ENCODE data around the gene RELB. TPM values are rescaled to one million over a fixed set of nuclear protein-coding genes. Genes with fewer than 3 reads are reported as not detected.

RELB gene
- total and polyA plus RNA-seq, 2 of the 4 experiments (the other 2 are of a cell fraction) = 5.0 to 17.2 TPM

- Histone ChIP-seq H4K20me1 (ENCODE audit: insufficient read depth, low read length) (peaks cover 44% of the 10 kb centered on the region), H2BK120ac (ENCODE audit: low read depth, low read length) (no peak overlapping the region), H2AFZ (replicated peaks; ENCODE audit: low read length, poor library complexity) (no peak overlapping the region), H3K27me3 (ENCODE audit: control insufficient read depth, insufficient read depth, low read length) (no peaks in the 10 kb centered on the region), H2AK9ac (replicated peaks; ENCODE audit: low read depth, low read length, poor library complexity) (no peak overlapping the region), H2BK5ac (ENCODE audit: low read depth, low read length, poor library complexity, severe bottlenecking) (no peak overlapping the region), H3K27ac (ENCODE audit: insufficient read depth, low read length) (no peak overlapping the region), H3K4ac (ENCODE audit: low read depth, low read length) (no peak overlapping the region), H3K79me1 (ENCODE audit: low read depth in 1 of 2, low read length in 2 of 2) (peaks cover 16 to 47% of the 10 kb centered on the region in 2 experiments), H3K56ac (ENCODE audit: extremely low read depth, insufficient read depth, low read length) (no peak overlapping the region), H3K9ac (ENCODE audit: low read depth, low read length) (no peak overlapping the region), H3K23ac (ENCODE audit: low read depth, low read length) (no peak overlapping the region), H2BK15ac (ENCODE audit: low read depth, low read length) (no peak overlapping the region), H3K14ac (replicated peaks; ENCODE audit: low read depth, low read length) (no peak overlapping the region), H2AK5ac (ENCODE audit: low read depth, low read length) (no peak overlapping the region), H3K4me1 (ENCODE audit: control insufficient read depth, insufficient read depth, low read length) (no peaks in the 10 kb centered on the region), H2BK20ac (ENCODE audit: low read depth, low read length) (no peak overlapping the region), H3K4me3 (ENCODE audit: insufficient read depth, low read depth, low read length) (no peak overlapping the region), H3K18ac (ENCODE audit: low read depth, low read length) (no peak overlapping the region), H3K36me3 (ENCODE audit: control insufficient read depth, insufficient read depth, low read length) (peaks cover 84% of the 10 kb centered on the region), H4K8ac (ENCODE audit: low read depth in 2 of 2, low read length in 2 of 2) (no peak overlapping the region), H3K4me2 (ENCODE audit: low read depth, low read length) (no peak overlapping the region), H4K91ac (ENCODE audit: insufficient read depth, low read depth, low read length) (no peak overlapping the region), H4K5ac (ENCODE audit: low read depth, low read length) (no peak overlapping the region), H3K9me1 (ENCODE audit: insufficient read depth, low read length) (peaks cover 2% of the 10 kb centered on the region; the same call in 1 of the 2 replicates), H3K9me3 (ENCODE audit: control insufficient read depth, insufficient read depth, low read length) (no peaks in the 10 kb centered on the region)
- CTCF ChIA-PET = no interaction called here
- dilution Hi-C loops (cut with HindIII; ENCODE audit: low sequenced_read_pairs, unreplicated experiment) (no loop called here), in situ Hi-C loops (cut with MboI; ENCODE audit: low sequenced_read_pairs) (no loop called here), intact Hi-C loops (cut with micrococcal nuclease) (no loop called here)
- BruUV-seq (replicated peaks) = no TSS peak
- ATAC-seq (ENCODE audit: low read depth) = no peak
- TF ChIP-seq BHLHE40 (IDR thresholded peaks at IDR 0.05; ENCODE audit: low read depth, low read length) (no peak), MAFK (IDR thresholded peaks at IDR 0.05; ENCODE audit: low read depth, low read length) (no peak), USF2 (IDR thresholded peaks at IDR 0.05; ENCODE audit: low read depth, low read length) (no peak), CHD1 (IDR thresholded peaks at IDR 0.05; ENCODE audit: low read depth, low read length) (no peak), MAZ (IDR thresholded peaks at IDR 0.05; ENCODE audit: borderline replicate concordance, low read depth, low read length) (no peak), NFE2L2 (IDR thresholded peaks at IDR 0.05; ENCODE audit: low read depth, low read length) (no peak), RAD21 (IDR thresholded peaks at IDR 0.05; ENCODE audit: low read length) (no peak), CTCF (conservative IDR thresholded peaks at IDR 0.05; ENCODE audit: low read depth, low read length) (no peak), RCOR1 (IDR thresholded peaks at IDR 0.05; ENCODE audit: insufficient replicate concordance, low read length) (no peak), POLR2A (IDR thresholded peaks at IDR 0.05; ENCODE audit: low read depth, low read length) (no peak), SMC3 (IDR thresholded peaks at IDR 0.05; ENCODE audit: low read depth, low read length) (no peak), RFX5 (IDR thresholded peaks at IDR 0.05; ENCODE audit: low read depth, low read length) (no peak)
- POLR2A ChIA-PET (ENCODE audit: unreplicated experiment) = no interaction called here
- WGBS, 2 experiments (ENCODE audit: extremely low coverage in 2 of 2, insufficient read length in 1 of 2) = 100% methylated on average over 1 of the region's 8 CpGs; no CpG with 5 or more reads in 1 of the 2 experiments
- DNase-seq = no peak
These were observed 55.6 kb downstream of the RELB start for GRCh38 chr19:45056831-45057230.

Data from IMR-90 (cell line).